EL (cell line): ENCODE data around the gene CTNNA3.

Source experiments
- DNase-seq: peaks from one replicate; pipeline ENCODE4 v3.0.0-alpha.2; 2016

CTNNA3 gene

DNA sequence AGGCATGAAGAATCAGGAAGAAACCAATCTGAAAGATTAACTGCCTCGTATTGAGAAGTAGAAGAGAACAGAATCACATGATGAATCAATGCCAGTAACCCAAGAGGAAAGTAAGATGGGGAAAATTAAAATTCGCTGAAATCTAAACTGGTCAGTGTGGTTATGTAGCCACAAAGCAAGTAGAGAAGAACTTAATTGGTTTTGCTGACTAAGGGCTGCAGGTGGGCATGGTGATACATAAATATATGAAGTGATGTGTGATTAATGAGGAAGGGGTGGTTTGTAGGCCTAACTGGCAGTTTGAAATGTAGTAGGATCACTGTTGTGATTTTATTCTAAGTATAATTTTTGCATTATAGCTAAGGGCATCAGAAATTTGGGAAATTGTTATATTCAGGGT lies 853.6 kb downstream of the CTNNA3 start:
- no peak for DNase-seq

DNA sequence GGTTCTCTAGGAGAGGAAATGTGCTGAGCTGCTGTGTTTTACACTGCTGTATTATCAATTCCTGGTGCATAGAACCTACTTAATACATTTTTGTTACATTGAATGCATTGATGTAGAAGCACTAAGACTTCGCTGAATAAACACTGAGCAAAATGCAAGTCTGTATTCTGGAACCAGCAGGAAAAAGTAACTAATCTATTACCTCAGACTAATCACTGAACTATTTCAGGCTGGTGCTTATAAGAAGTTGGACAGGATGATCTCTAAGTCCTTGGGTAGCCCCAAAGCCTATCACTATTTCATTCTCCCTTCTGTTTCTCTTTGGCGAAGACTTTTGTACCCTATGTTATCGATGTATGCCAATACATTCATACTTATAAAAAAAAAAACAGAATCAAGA lies 857.3 kb downstream of the CTNNA3 start:
- no peak for DNase-seq

DNA sequence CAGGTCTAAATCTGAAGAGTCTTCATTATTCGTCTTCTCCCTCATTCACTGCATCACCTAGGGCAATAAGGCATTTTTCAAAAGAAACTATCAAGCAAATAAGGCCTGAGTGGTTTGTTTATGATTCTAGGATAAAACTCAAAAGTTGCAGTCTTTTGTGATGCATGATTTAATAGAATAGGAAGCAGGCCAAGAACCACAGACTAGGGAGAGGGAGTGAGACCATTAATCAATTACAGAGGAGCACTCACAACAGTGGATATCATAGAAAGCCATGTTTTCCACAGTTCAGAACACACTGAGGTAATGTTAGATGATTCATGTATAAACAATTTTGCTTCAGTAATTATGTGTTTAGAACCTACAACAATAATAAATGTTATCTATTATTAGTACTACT lies 858.0 kb downstream of the CTNNA3 start:
- peak; percentile 63 for DNase-seq

DNA sequence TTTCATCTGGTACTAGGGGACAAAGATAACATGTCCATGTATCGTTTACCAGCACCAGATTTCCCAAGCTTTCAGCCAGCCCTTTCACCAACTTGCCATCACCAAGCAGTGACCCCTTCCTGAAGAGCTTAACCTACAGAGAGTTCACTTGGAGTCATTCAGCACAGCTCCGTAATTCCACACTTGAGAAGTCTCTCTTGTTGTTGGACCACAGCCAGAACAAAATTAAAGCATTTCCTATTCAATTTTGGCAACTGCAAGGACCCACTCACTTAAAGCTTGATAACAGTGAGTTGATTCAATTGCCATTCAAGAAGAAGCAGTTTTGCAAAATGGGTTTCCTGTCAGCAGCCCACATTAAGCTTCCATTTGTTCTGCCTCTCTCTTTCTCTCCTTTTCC lies 858.7 kb downstream of the CTNNA3 start:
- no peak for DNase-seq

DNA sequence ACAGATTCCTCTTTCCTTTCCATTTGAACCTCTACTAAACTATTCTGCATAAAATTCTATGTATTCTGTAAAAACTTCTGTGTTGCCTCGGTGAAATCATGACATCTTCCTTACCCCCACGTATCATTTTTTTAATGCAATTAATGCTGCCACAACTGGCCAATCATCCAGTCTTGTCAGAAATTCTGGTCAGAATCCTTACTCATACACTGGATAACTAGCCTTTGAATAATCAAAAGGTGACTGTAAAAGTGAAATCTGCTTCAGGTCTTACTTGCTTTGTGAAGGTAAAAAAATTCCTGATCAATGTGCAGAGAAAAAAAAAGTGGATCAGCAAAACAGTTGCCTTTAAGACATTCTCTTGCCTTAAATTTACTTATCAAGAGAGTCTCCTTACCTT lies 859.2 kb downstream of the CTNNA3 start:
- DNase-seq: no peak

DNA sequence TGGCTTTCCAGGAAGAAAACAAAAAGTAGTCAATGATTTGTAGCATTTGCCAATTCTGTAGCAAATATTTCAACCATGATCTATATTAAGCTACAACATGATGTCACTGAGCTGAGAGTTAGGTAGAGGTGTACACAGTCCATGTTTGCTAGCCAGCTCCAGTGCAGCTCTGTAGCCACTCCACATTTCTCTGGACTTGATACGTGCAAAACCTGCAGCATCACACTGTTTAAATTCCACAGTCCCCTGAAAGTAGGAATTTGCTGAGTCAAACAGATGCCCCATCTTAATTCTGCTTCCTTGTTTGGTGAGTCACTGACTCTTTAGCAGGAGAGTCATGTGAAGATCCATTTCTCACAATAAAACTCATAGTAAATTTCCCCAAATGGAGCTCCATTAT lies 859.9 kb downstream of the CTNNA3 start:
- DNase-seq: peak; percentile 81

DNA sequence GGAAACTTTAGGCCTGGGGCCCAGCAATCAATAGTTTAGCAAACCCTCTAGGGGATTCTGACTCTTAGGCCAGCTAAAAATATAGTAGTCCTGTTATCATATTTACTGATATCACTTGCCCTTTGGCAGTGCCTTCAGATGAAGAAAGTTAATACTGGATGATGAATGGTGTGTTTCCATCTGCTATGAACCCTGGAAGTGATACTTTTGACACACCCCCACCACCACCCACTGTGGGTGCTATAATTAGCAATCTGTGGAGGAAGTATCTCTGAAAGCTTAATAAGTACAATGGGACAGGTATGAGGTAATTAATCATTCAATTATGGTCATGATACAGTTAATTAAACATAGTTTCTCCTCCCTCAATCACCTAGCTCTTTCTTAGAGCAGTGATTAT lies 860.6 kb downstream of the CTNNA3 start:
- no peak for DNase-seq

DNA sequence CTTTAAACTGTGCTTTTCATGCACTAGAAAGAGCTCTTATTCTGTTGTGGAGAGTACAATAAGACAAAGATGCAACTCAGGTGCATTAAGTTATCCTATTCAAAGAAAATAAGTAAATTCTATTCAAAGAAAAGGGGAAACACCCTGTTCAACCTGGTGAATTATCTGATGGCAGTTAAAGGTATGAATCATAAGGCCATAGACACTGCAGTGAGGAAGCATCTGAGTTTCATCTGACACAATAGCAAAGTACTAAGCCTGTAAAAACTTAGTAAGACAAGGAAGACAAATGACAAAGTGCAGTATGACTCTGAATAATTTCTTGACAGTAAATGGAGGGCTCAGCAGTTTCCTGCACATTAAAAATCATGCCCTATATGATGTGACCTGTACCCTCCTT lies 861.2 kb downstream of the CTNNA3 start:
- DNase-seq: no peak

DNA sequence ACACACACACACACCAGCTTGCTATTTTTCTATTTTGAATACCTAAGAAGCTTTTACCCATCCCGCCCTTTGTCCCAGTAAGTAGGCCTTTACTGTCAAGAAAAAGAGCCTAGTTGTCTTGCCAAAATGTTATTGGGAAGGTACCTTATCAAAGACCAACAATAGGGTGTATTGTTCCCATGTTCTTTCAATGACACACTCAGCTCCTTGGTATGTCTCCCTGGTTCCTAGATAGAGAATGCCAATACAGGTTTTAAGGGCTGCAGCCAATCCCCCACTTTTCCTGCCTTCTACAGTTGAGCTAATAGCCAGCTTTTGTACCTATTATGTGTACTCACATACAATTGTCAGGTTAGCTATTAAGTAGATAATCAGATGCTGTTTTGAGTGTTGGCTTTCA lies 862.1 kb downstream of the CTNNA3 start:
- no peak for DNase-seq

DNA sequence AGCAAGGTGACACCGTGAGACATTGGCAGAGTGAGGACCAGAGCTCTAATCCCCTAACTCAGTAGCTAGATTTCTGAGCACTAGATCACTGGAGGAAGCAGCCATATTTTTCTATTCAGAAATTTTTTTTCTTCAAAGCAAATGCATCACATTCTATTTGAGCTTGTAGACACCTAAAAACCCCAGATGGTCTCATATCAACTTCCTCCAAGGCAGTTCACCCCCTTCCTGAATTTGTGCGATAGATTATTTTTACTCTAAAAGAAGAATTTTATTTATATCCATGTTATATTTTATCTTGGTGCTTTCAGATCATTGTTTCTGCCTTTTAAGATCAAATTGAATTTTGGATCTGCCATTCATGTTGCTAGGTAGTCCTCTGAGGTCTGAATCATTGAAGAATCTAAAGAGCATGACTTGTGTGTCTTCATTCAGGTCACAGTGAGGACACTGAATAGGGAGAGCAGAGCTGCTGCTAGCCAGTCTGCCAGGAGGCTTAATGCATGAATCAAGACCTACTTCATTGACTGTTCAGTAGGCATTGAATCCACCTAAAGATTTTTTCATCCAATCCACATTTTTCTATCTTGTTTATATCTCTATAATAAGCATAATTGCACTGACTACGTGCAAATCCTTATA lies 863.1 kb downstream of the CTNNA3 start:
- no peak for DNase-seq

DNA sequence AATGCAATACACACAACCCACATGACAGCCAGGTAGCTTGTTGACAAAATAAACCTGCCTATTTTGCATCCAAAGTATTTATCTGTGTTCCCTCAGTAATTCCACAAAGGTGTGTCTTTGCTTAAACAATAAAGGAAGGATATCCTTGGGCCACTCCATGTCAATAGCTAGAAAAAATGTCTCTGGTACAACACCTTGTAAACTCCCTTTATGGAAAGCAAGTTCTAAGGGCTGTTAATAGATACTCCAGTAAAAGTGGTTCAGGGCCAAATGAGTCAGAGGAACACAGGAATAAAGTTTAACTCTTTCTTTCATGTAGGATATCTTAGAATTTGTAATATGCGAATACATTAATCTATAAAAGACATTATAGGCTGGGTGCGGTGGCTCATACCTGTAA lies 867.0 kb downstream of the CTNNA3 start:
- no peak for DNase-seq

DNA sequence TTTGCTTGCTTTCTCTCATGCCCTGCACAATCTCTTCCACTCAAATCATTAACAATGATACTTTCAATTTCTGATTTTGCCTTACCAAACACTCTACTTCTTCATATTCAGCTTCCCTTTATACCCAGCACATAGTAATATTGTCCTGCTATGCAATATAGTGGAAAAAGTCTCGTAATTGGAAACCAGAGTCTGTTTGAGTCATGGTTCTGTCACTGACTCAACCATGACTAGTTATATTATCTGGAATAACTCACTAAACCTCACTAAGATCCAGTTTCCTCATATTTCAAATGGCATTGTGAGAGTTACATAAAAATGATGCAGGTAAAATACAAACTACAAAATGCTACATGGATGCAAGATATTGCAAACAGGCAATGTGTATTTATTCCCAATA lies 868.6 kb downstream of the CTNNA3 start:
- peak; percentile 65 for DNase-seq

DNA sequence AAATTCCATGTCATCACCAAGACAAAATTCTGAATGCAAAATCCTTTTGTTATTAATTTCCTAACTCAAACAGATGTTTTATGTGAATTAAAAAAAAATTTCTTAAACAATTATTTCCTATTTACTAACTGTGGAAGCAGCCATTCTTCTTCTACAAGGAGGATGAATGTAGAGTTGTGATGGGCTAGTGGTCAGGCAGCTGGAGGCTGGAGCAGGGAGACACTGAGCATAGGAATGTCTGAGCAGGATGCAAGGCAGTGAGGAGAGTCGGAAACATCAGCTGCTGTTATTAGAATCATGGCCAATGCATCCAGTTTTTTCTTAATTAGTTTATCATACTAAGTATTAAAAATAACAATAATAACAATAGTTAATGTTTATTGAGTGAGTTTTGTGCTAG lies 872.7 kb downstream of the CTNNA3 start:
- no peak for DNase-seq

DNA sequence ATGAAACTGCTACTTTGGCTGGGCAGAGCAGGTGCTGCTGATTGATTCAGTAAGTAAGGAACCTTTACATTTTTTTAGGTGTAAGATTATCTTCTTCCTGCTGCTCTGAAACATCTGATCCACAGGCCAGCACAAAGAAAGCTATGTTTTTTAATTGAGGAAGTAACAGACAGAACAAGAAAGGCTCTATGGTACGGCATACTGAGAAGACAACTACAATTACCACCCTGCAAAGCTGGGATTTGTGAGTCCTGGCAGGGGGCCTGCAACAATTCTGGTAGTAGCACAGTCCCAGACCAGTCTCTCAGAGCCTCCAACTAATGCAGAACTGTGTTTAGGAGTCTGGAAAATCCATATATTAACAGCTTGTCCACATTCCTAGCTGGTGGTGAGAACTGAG lies 873.2 kb downstream of the CTNNA3 start:
- no peak for DNase-seq

DNA sequence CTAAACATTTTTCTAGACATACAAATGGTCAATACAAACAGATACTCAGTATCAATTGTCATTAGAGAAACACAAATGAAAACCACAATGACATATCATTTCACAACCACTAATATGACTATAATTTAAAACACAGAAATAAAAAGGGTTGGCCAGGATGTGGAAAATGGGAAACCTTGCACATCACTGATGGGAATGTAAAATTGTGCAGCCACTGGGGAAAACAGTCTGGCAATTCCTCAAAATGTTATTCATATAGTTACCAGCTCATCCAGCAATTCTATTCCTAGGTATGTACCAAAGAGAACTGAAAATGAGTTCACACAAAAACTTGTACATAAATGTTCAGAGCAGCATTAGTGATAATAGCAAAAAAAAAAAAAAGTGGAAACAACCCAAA lies 876.3 kb downstream of the CTNNA3 start:
- DNase-seq: no peak

DNA sequence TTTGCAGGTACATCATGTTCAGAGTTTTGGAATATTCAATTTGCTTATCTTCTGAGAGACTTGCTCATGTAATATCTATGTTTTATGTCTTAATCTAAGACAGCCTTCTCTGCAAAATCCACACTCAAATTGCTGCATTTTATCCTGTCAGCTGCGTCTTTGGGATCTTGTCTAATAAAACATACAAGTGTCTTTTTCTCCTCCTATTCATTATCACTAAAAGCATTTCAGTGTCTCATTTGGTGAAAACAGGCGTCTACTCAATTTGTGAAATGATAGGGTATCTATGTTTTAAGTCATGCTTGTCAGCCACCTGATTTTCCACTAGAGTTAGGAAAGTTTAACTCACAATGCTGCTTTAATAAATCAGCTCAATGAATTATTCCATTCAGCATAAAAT lies 882.9 kb downstream of the CTNNA3 start:
- no peak for DNase-seq

DNA sequence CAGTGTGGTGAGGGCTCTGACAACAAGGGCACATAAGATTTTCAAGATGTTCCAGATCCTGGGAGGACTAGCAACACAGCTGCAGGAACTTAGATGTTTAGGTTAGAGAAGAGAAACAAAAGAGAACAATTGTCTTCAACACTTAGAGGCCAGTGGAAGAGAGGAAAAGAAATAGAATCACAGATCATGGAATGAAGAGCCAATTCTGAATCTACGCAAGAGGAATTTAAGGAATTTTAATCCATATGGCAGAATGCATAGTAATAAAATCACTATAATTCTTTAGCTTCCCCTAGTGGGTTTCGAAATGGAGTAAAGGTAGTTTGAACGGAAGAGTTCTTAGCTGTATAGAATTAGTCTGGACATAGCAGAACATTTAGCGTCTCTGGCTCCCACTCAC lies 884.8 kb downstream of the CTNNA3 start:
- DNase-seq: no peak

DNA sequence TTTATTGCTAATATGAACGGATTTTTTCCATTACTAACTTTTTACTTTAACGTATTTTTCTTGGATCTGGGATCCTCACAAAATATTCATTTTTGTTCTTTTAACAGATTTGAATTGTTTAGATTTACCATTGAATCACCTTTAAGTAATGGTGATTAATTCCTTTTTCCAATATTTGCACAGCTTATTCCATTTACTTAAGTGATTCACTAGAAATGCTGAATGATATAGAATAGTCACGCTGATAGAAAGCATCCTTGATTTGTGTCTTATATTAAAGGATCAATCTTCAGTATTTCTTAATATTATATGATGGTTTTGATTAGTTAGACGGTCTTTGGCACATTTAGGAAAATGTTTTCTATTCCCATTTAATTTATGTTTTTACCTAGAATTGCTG lies 886.6 kb downstream of the CTNNA3 start:
- DNase-seq: no peak

DNA sequence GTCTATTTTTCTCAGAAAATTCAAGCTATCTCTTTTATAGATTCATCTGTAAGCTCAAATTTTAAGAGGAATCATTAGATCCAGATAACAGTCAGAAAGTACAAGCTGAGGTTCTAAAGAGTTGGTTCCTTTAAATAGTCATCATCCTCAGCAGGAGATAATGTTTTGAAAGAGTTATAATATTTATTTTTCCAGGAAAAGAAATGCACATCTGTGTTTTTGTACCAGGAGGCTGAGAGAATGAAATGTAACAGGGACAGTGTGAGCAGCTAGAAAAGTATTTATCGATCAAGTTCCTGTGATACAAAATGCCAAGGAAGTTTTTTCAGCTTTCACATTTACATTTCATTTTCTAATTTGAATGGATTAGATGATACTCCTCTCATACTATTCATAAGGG lies 890.4 kb downstream of the CTNNA3 start:
- DNase-seq: peak; percentile 13

DNA sequence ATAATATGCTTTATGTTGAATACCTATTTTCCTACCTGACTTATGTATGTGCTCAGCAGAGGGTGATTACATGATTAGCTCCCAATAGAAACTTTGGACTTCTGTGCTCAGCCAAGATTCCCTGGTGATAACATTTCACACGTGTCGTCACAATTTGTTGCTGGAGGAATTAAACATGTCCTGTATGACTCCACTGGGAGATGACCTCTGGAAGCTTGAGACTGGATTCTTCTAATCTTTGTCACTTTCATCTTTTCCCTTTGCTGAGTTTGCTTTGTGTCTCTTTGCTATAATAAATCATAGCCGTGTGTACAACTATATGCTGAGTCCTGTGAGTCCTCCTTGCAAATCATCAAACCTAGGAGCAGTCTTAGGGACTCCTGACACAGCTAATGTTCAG lies 891.0 kb downstream of the CTNNA3 start:
- DNase-seq: peak; percentile 38

DNA sequence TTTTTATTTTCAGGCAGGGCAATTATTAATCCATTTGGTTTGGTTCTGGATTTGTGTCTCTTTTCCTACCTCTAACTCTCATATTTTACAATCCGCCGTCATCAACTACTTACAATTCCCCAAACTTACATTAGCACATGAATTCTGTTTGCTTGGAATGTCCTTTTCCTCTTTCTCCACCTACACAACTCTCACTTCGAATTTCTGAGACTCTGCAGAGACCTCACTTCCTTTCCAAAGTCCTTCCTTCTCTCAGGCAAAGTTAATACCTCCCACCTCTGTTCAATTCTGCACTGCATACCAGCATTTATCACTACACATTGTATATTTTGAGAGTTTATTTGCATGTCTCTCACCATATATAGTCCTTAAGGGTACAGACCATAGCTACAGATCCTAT lies 892.8 kb downstream of the CTNNA3 start:
- no peak for DNase-seq

DNA sequence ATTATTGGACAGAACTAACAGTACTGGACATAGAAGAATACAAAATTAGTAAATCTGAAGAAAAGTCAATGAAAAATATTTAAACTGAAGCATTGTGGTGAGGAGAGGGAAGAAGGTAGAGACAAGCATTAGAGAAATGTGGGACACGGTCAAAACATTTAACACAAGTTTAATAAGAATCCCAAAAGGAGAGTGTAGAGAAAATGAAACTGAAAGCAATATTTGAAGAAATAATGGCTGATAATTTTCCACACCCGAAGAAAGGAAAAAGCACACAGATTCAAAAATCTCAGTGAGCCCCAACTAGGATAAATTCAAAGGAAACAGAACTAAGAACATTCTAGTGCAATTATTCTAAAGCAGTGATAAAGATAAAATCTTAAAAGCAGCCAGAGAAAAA lies 896.5 kb downstream of the CTNNA3 start:
- DNase-seq: peak; percentile 14

DNA sequence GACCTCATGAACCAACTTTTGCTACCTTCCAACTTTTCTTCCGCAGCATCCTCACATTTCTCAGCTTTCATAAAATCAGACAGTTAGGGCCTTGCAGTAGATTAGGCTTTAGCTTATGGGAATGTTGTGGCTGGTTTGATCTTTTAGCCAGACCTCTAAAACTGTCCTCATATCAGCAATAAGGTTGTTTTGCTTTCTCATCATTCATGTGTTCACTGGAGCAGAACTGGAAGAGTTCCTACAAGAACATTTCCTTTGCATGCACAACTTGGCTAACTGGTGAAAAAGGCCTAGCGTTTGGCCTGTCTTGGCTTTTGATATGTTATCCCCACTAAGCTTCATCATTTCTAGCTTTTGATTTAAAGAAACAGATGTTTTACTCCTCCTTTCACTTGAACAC lies 900.1 kb downstream of the CTNNA3 start:
- no peak for DNase-seq

DNA sequence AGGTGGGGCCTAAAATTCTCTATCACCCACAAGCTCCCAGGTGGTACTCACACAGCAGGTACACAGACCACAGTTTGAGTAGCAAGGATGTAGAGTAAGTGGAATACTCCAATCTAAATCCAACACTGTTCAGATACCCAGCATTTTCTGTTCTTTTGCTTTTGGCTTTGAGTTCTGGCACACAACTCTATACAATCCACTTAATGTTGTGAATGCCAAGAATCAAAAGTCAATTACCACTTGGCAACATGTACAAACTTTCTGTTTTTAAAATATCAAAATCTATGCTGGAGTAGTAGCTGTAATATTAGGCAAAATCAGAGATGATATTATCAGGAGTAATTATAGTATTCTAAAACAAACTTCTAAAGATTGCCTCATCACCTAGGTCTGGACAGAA lies 903.6 kb downstream of the CTNNA3 start:
- no peak for DNase-seq

DNA sequence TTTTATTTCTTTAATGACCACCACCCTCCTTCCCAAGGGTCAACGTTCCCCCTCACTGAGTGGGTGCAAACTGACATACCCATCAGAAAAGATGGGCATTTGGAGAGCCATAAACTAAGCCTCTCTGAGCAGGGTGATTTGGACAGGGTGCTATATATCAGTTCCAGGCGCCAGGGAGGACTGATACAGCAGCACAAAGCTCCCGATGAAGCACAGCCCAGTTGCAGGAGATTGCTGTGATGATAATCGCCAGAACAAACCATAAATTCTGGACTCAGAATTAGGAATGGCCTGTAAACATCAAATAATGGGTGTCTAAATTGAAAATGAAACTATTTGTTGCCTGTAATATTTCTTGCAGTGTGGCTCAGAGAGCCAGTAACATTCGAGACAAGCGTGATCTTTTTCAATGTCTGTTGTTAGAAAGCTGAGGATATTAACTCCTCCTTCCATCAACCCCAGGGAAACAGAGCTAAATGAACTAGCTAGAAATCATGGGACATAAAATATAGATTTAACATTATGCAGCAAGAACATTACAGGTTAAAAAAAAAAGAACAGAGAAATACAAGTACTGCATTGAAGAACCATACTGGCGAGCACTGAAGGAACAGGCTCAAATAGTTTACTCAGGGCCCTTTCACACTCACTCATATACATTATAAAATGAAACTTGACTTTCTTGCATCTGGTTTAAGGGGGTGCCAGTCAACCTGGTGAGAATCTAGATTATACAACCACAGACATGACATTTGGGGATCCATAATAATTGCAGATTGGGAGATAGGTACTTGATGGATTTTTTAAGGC lies 907.6 kb downstream of the CTNNA3 start:
- DNase-seq: no peak
